ENCODE data around the gene LARGE1.
A peak's percentile ranks its signal among the peaks of the same experiment; 100 is the strongest.

LARGE1 gene

GRCh38 chr22:33240888-33241475 is 679.3 kb downstream of the LARGE1 start:
- FAIRE-seq: peak; percentile 5
- DNase-seq (ENCODE audit: insufficient read length, low spot score): no peak
- TF ChIP-seq POLR2A (IDR thresholded peaks at IDR 0.05; ENCODE audit: low read depth, low read length): no peak
- no peak for TF ChIP-seq PAX5 (IDR thresholded peaks at IDR 0.05; ENCODE audit: insufficient read depth, low read length, severe bottlenecking)
- no peak for TF ChIP-seq SPI1 (IDR thresholded peaks at IDR 0.05; ENCODE audit: low read depth, low read length)
- TF ChIP-seq POLR2AphosphoS5 (IDR thresholded peaks at IDR 0.05; ENCODE audit: low read depth, low read length): no peak
- no peak for TF ChIP-seq TAF1 (IDR thresholded peaks at IDR 0.05; ENCODE audit: low read depth, low read length)
- TF ChIP-seq POU2F2 (IDR thresholded peaks at IDR 0.05; ENCODE audit: low read depth, low read length): no peak

GRCh38 chr22:33232071-33232470 is 688.2 kb downstream of the LARGE1 start:
- TF ChIP-seq POU2F2 (IDR thresholded peaks at IDR 0.05; ENCODE audit: low read depth, low read length): no peak
- no peak for FAIRE-seq
- no peak for DNase-seq (ENCODE audit: insufficient read length, low spot score)

DNA sequence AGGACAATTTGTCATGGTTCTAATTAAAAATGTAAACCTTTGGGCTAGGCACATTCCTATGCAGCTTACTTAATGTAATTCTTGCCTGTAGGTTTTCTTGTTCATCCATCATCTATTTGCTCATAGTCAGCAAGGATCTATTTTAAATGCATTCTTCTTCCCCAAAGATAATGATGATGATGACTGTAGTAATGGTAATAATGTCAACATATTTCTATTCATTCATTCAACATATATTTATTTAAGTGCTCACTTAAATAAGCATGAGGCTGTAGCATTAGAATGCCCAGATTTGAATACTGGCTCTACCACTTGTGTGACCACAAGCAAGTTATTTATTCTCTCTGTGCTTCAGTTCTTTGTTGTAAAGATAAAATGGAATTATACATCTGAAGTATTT is 692.5 kb downstream of the LARGE1 start:
- FAIRE-seq: no peak
- no peak for TF ChIP-seq POLR2AphosphoS5 (IDR thresholded peaks at IDR 0.05; ENCODE audit: low read depth, low read length)
- no peak for TF ChIP-seq TAF1 (IDR thresholded peaks at IDR 0.05; ENCODE audit: low read depth, low read length)
- TF ChIP-seq PAX5 (IDR thresholded peaks at IDR 0.05; ENCODE audit: insufficient read depth, low read length, severe bottlenecking): no peak
- TF ChIP-seq POLR2A (IDR thresholded peaks at IDR 0.05; ENCODE audit: low read depth, low read length): no peak
- TF ChIP-seq POU2F2 (IDR thresholded peaks at IDR 0.05; ENCODE audit: low read depth, low read length): no peak
- TF ChIP-seq SPI1 (IDR thresholded peaks at IDR 0.05; ENCODE audit: low read depth, low read length): no peak
- DNase-seq (ENCODE audit: insufficient read length, low spot score): no peak

- FAIRE-seq: no peak
- no peak for TF ChIP-seq POLR2A (IDR thresholded peaks at IDR 0.05; ENCODE audit: low read depth, low read length)
- no peak for TF ChIP-seq POLR2AphosphoS5 (IDR thresholded peaks at IDR 0.05; ENCODE audit: low read depth, low read length)
- no peak for TF ChIP-seq SPI1 (IDR thresholded peaks at IDR 0.05; ENCODE audit: low read depth, low read length)
- TF ChIP-seq POU2F2 (IDR thresholded peaks at IDR 0.05; ENCODE audit: low read depth, low read length): no peak
- no peak for TF ChIP-seq PAX5 (IDR thresholded peaks at IDR 0.05; ENCODE audit: insufficient read depth, low read length, severe bottlenecking)
- no peak for TF ChIP-seq TAF1 (IDR thresholded peaks at IDR 0.05; ENCODE audit: low read depth, low read length)
- no peak for DNase-seq (ENCODE audit: insufficient read length, low spot score)
Observed at GRCh38 chr22:33224841-33225240, 695.4 kb downstream of the LARGE1 start.
